ENCODE measurements around the gene FBRSL1.

Gene FBRSL1

GRCh38 chr12:132479938-132480622 lies 9.9 kb upstream of the FBRSL1 start:
- Histone ChIP-seq H2AFZ (ENCODE audit: low read length, unreplicated experiment) (no peak overlapping the region), H3K79me2 (ENCODE audit: control insufficient read depth, insufficient read depth, low read length, unreplicated experiment) (no peaks in the 10 kb centered on the region), H3K36me3 (ENCODE audit: insufficient read depth, low read length) (no peaks in the 10 kb centered on the region), H3K4me3 (ENCODE audit: low read depth, low read length) (no peak overlapping the region), H3K27me3 (ENCODE audit: insufficient read depth, low read length) (peaks cover 28% of the 10 kb centered on the region), H3K27ac (ENCODE audit: low read depth, low read length) (no peak overlapping the region), H3K4me1 (ENCODE audit: control insufficient read depth, insufficient read depth, low read length, unreplicated experiment) (no peaks in the 10 kb centered on the region)

- Histone ChIP-seq H3K36me3 (ENCODE audit: insufficient read depth, low read length) (no peaks in the 10 kb centered on the region), H3K4me3 (ENCODE audit: low read depth, low read length) (no peak overlapping the region), H3K27ac (ENCODE audit: low read depth, low read length) (no peak overlapping the region), H3K27me3 (ENCODE audit: insufficient read depth, low read length) (peaks cover 32% of the 10 kb centered on the region), H3K4me1 (ENCODE audit: control insufficient read depth, insufficient read depth, low read length, unreplicated experiment) (no peaks in the 10 kb centered on the region), H2AFZ (ENCODE audit: low read length, unreplicated experiment) (no peak overlapping the region), H3K79me2 (ENCODE audit: control insufficient read depth, insufficient read depth, low read length, unreplicated experiment) (no peaks in the 10 kb centered on the region)
Measured at GRCh38 chr12:132480623-132481132, 9.3 kb upstream of the FBRSL1 start.

- Histone ChIP-seq H3K4me3 (ENCODE audit: low read depth, low read length) (no peak overlapping the region), H3K79me2 (ENCODE audit: control insufficient read depth, insufficient read depth, low read length, unreplicated experiment) (no peaks in the 10 kb centered on the region), H3K36me3 (ENCODE audit: insufficient read depth, low read length) (no peaks in the 10 kb centered on the region), H2AFZ (ENCODE audit: low read length, unreplicated experiment) (no peak overlapping the region), H3K27ac (ENCODE audit: low read depth, low read length) (no peak overlapping the region), H3K4me1 (ENCODE audit: control insufficient read depth, insufficient read depth, low read length, unreplicated experiment) (no peaks in the 10 kb centered on the region), H3K27me3 (ENCODE audit: insufficient read depth, low read length) (peaks cover 36% of the 10 kb centered on the region)
Measured at GRCh38 chr12:132481345-132481744, 8.6 kb upstream of the FBRSL1 start.

- Histone ChIP-seq H3K27me3 (ENCODE audit: insufficient read depth, low read length) (peaks cover 36% of the 10 kb centered on the region), H3K4me1 (ENCODE audit: control insufficient read depth, insufficient read depth, low read length, unreplicated experiment) (no peaks in the 10 kb centered on the region), H3K4me3 (ENCODE audit: low read depth, low read length) (no peak overlapping the region), H2AFZ (ENCODE audit: low read length, unreplicated experiment) (no peak overlapping the region), H3K27ac (ENCODE audit: low read depth, low read length) (no peak overlapping the region), H3K36me3 (ENCODE audit: insufficient read depth, low read length) (no peaks in the 10 kb centered on the region), H3K79me2 (ENCODE audit: control insufficient read depth, insufficient read depth, low read length, unreplicated experiment) (no peaks in the 10 kb centered on the region)
Measured at GRCh38 chr12:132481771-132482745, 7.9 kb upstream of the FBRSL1 start.

- peaks cover 36% of the 10 kb centered on the region for H3K27me3 ChIP-seq (ENCODE audit: insufficient read depth, low read length)
Measured at GRCh38 chr12:132482771-132483170, 7.2 kb upstream of the FBRSL1 start.

GRCh38 chr12:132483208-132483607 lies 6.7 kb upstream of the FBRSL1 start:
- H3K27me3 ChIP-seq (ENCODE audit: insufficient read depth, low read length): peaks cover 36% of the 10 kb centered on the region
- no peak overlapping the region for H2AFZ ChIP-seq (ENCODE audit: low read length, unreplicated experiment)
- H3K36me3 ChIP-seq (ENCODE audit: insufficient read depth, low read length): no peaks in the 10 kb centered on the region
- no peaks in the 10 kb centered on the region for H3K79me2 ChIP-seq (ENCODE audit: control insufficient read depth, insufficient read depth, low read length, unreplicated experiment)
- no peak overlapping the region for H3K4me3 ChIP-seq (ENCODE audit: low read depth, low read length)
- no peaks in the 10 kb centered on the region for H3K4me1 ChIP-seq (ENCODE audit: control insufficient read depth, insufficient read depth, low read length, unreplicated experiment)
- no peak overlapping the region for H3K27ac ChIP-seq (ENCODE audit: low read depth, low read length)

More at GRCh38 chr12:132482771-132483170, 7.2 kb upstream of the FBRSL1 start:
- H3K4me3 ChIP-seq (ENCODE audit: low read depth, low read length): no peak overlapping the region
- H2AFZ ChIP-seq (ENCODE audit: low read length, unreplicated experiment): no peak overlapping the region
- H3K36me3 ChIP-seq (ENCODE audit: insufficient read depth, low read length): no peaks in the 10 kb centered on the region
- H3K79me2 ChIP-seq (ENCODE audit: control insufficient read depth, insufficient read depth, low read length, unreplicated experiment): no peaks in the 10 kb centered on the region
- no peaks in the 10 kb centered on the region for H3K4me1 ChIP-seq (ENCODE audit: control insufficient read depth, insufficient read depth, low read length, unreplicated experiment)
- no peak overlapping the region for H3K27ac ChIP-seq (ENCODE audit: low read depth, low read length)

GRCh38 chr12:132483612-132484011 lies 6.3 kb upstream of the FBRSL1 start:
- H3K79me2 ChIP-seq (ENCODE audit: control insufficient read depth, insufficient read depth, low read length, unreplicated experiment): no peaks in the 10 kb centered on the region
- no peak overlapping the region for H2AFZ ChIP-seq (ENCODE audit: low read length, unreplicated experiment)
- H3K4me3 ChIP-seq (ENCODE audit: low read depth, low read length): no peak overlapping the region
- peaks cover under 1% of the 10 kb centered on the region for H3K4me1 ChIP-seq (ENCODE audit: control insufficient read depth, insufficient read depth, low read length, unreplicated experiment)
- no peaks in the 10 kb centered on the region for H3K36me3 ChIP-seq (ENCODE audit: insufficient read depth, low read length)
- H3K27me3 ChIP-seq (ENCODE audit: insufficient read depth, low read length): peaks cover 36% of the 10 kb centered on the region
- H3K27ac ChIP-seq (ENCODE audit: low read depth, low read length): no peak overlapping the region

GRCh38 chr12:132484183-132484890 lies 5.6 kb upstream of the FBRSL1 start:
- H3K27ac ChIP-seq (ENCODE audit: low read depth, low read length): no peak overlapping the region
- H3K27me3 ChIP-seq (ENCODE audit: insufficient read depth, low read length): peaks cover 36% of the 10 kb centered on the region
- H3K4me1 ChIP-seq (ENCODE audit: control insufficient read depth, insufficient read depth, low read length, unreplicated experiment): peaks cover 5% of the 10 kb centered on the region
- H3K79me2 ChIP-seq (ENCODE audit: control insufficient read depth, insufficient read depth, low read length, unreplicated experiment): no peaks in the 10 kb centered on the region
- H2AFZ ChIP-seq (ENCODE audit: low read length, unreplicated experiment): no peak overlapping the region
- no peaks in the 10 kb centered on the region for H3K36me3 ChIP-seq (ENCODE audit: insufficient read depth, low read length)
- H3K4me3 ChIP-seq (ENCODE audit: low read depth, low read length): no peak overlapping the region

- Histone ChIP-seq H3K4me1 (ENCODE audit: control insufficient read depth, insufficient read depth, low read length, unreplicated experiment) (peaks cover 5% of the 10 kb centered on the region), H2AFZ (ENCODE audit: low read length, unreplicated experiment) (no peak overlapping the region), H3K4me3 (ENCODE audit: low read depth, low read length) (no peak overlapping the region), H3K36me3 (ENCODE audit: insufficient read depth, low read length) (no peaks in the 10 kb centered on the region), H3K27ac (ENCODE audit: low read depth, low read length) (no peak overlapping the region), H3K79me2 (ENCODE audit: control insufficient read depth, insufficient read depth, low read length, unreplicated experiment) (no peaks in the 10 kb centered on the region), H3K27me3 (ENCODE audit: insufficient read depth, low read length) (peaks cover 30% of the 10 kb centered on the region; the same call in 1 of the 2 replicates)
Measured at GRCh38 chr12:132484891-132485441, 5.0 kb upstream of the FBRSL1 start.

GRCh38 chr12:132485619-132486018 lies 4.3 kb upstream of the FBRSL1 start:
- H3K36me3 ChIP-seq (ENCODE audit: insufficient read depth, low read length): no peaks in the 10 kb centered on the region
- H3K79me2 ChIP-seq (ENCODE audit: control insufficient read depth, insufficient read depth, low read length, unreplicated experiment): peaks cover under 1% of the 10 kb centered on the region
- H3K4me3 ChIP-seq (ENCODE audit: low read depth, low read length): no peak overlapping the region
- peaks cover 5% of the 10 kb centered on the region for H3K4me1 ChIP-seq (ENCODE audit: control insufficient read depth, insufficient read depth, low read length, unreplicated experiment)
- H3K27me3 ChIP-seq (ENCODE audit: insufficient read depth, low read length): peaks cover 24% of the 10 kb centered on the region; the same call in 1 of the 2 replicates
- H3K27ac ChIP-seq (ENCODE audit: low read depth, low read length): no peak overlapping the region
- no peak overlapping the region for H2AFZ ChIP-seq (ENCODE audit: low read length, unreplicated experiment)

All from ACC112 (cell line).